ENCODE data around the gene VAMP3.

Gene VAMP3

GRCh38 chr1:7770997-7771822 lies at the start of gene VAMP3:
Gene VAMP3, plus strand, starts transcription at chr1:7771296. Its CDS starts 88 bp downstream, at chr1:7771384.
- DNase-seq = peak; percentile 83 to 89

- DNase-seq = no peak
Measured at GRCh38 chr1:7721940-7722669, 49.0 kb upstream of the VAMP3 start.

- DNase-seq = no peak
Measured at GRCh38 chr1:7722670-7723012, 48.5 kb upstream of the VAMP3 start.

GRCh38 chr1:7726623-7727022 lies 44.5 kb upstream of the VAMP3 start:
- no peak for DNase-seq

GRCh38 chr1:7727809-7728471 lies 43.2 kb upstream of the VAMP3 start:
- DNase-seq = no peak

- no peak for DNase-seq
Measured at GRCh38 chr1:7729761-7730160, 41.3 kb upstream of the VAMP3 start.

GRCh38 chr1:7732331-7732730 lies 38.8 kb upstream of the VAMP3 start:
- DNase-seq = no peak

GRCh38 chr1:7733276-7733675 lies 37.8 kb upstream of the VAMP3 start:
- DNase-seq = no peak

GRCh38 chr1:7738044-7738443 lies 33.1 kb upstream of the VAMP3 start:
- DNase-seq = no peak

GRCh38 chr1:7743346-7743745 lies 27.8 kb upstream of the VAMP3 start:
- DNase-seq = no peak

GRCh38 chr1:7744882-7745281 lies 26.2 kb upstream of the VAMP3 start:
- DNase-seq = no peak

- no peak for DNase-seq
Measured at GRCh38 chr1:7745783-7746182, 25.3 kb upstream of the VAMP3 start.

- no peak for DNase-seq
Measured at GRCh38 chr1:7747605-7748004, 23.5 kb upstream of the VAMP3 start.

- no peak for DNase-seq
Measured at GRCh38 chr1:7749126-7749525, 22.0 kb upstream of the VAMP3 start.

- DNase-seq = no peak
Measured at GRCh38 chr1:7751174-7751573, 19.9 kb upstream of the VAMP3 start.

GRCh38 chr1:7752512-7753417 lies 18.3 kb upstream of the VAMP3 start:
- DNase-seq = peak; percentile 50 to 63

GRCh38 chr1:7753641-7754040 lies 17.5 kb upstream of the VAMP3 start:
- no peak for DNase-seq

GRCh38 chr1:7754234-7754633 lies 16.9 kb upstream of the VAMP3 start:
- no peak for DNase-seq

- DNase-seq = no peak
Measured at GRCh38 chr1:7755448-7755847, 15.6 kb upstream of the VAMP3 start.

- no peak for DNase-seq
Measured at GRCh38 chr1:7760245-7760644, 10.9 kb upstream of the VAMP3 start.

GRCh38 chr1:7761103-7761502 lies 10.0 kb upstream of the VAMP3 start:
- DNase-seq = no peak

GRCh38 chr1:7767176-7767575 lies 3.9 kb upstream of the VAMP3 start:
- no peak for DNase-seq

- DNase-seq = no peak
Measured at GRCh38 chr1:7768583-7768982, 2.5 kb upstream of the VAMP3 start.

Measured in CD4-positive, alpha-beta T cell treated with Interferon alpha-2 for 1 hour (primary cell).